Gastrocnemius medialis (tissue), 4 donors: Measurements from ENCODE around the gene ADAMTS15. TPM values are rescaled to one million over a fixed set of nuclear protein-coding genes. Genes with fewer than 3 reads are reported as not detected.

ENCODE experiments used
- ATAC-seq, 2 donors: fragments of 150-250 bp; one replicate each; pipeline ENCODE4 v1.9.1; 2016
- DNase-seq, 2 donors: peaks; one replicate each; pipeline ENCODE4 v3.0.0-alpha.2; 2019
- H3K27ac ChIP-seq, 4 donors: fragments of 200-600 bp; sonication (generic); 1 replicate in 1 of 4; 2 replicates in 3 of 4; pipeline ENCODE4 v1.5.1; 2016 to 2018; ENCODE audit warnings: mild to moderate bottlenecking in 2 of 4, moderate library complexity in 1 of 4
- H3K27me3 ChIP-seq, 3 donors: fragments of 200-600 bp; sonication (generic) in 2 of 3; 1 replicate in 1 of 3; 2 replicates in 2 of 3; pipeline versions ENCODE4 v1.5.1 to v1.6.0; 2016 to 2019; ENCODE audit warnings: mild to moderate bottlenecking in 1 of 3, moderate library complexity in 1 of 3
- H3K36me3 ChIP-seq, 2 donors: fragments of 200-600 bp; sonication (generic) in 1 of 2; one replicate each; pipeline ENCODE4 v1.5.1; 2017 to 2018
- H3K4me1 ChIP-seq, 2 donors: fragments of 200-600 bp; sonication (generic) in 1 of 2; one replicate each; pipeline ENCODE4 v1.5.1; 2016 to 2017; ENCODE audit warnings: mild to moderate bottlenecking in 2 of 2
- H3K4me3 ChIP-seq, 4 donors: fragments of 200-600 bp; sonication (generic) in 3 of 4; 1 replicate in 1 of 4; 2 replicates in 3 of 4; pipeline ENCODE4 v1.5.1; 2016 to 2019; ENCODE audit warnings: mild to moderate bottlenecking in 2 of 4
- H3K9me3 ChIP-seq, 3 donors: fragments of 200-600 bp; sonication (generic) in 2 of 3; 1 replicate in 1 of 3; 2 replicates in 2 of 3; pipeline ENCODE4 v1.5.1; 2016 to 2019
- POLR2A ChIP-seq, 2 donors: fragments of 450-650 bp; IDR thresholded peaks; one replicate each; pipeline ENCODE4 v1.6.1; 2017; ENCODE audit warnings: antibody characterized with exemption in 2 of 2, mild to moderate bottlenecking in 2 of 2, moderate library complexity in 2 of 2
- in situ Hi-C, 4 donors: fragments of 200-750 bp; cut with MboI; loops; one replicate each; pipeline versions ENCODE4 v1.15.0 to v1.8.0; 2017; ENCODE audit warnings: low sequenced_read_pairs in 4 of 4
- intact Hi-C: fragments of 100-400 bp; cut with DNase I; formaldehyde crosslinking; loops from one replicate; pipeline ENCODE4 v1.15.1; 2023; ENCODE audit warnings: low total_unique reads
- total RNA-seq, 4 donors: library from RNA; depleted of rRNA; stranded (reverse); fragments of >200 nt; gene quantifications; one replicate each; pipeline versions ENCODE4 v1.1.0 to v1.2.3, GENCODE V29; 2016
- TF ChIP-seq, protein P1 (sequence below), 5 experiments: fragments of 450-650 bp in 3 of 5; fragments of 200-600 bp in 2 of 5; sonication (generic) in 2 of 5; IDR thresholded peaks in 4 of 5; conservative IDR thresholded peaks in 1 of 5; 1 replicate in 4 of 5; 2 replicates in 1 of 5; pipeline ENCODE4 v1.5.1; 2016 to 2019; ENCODE audit warnings: antibody characterized with exemption in 5 of 5, mild to moderate bottlenecking in 3 of 5, moderate library complexity in 3 of 5

The ADAMTS15 gene
- total RNA-seq, 4 donors from 2014 or later: 1.2 to 3.4 (median 1.9) TPM

DNA sequence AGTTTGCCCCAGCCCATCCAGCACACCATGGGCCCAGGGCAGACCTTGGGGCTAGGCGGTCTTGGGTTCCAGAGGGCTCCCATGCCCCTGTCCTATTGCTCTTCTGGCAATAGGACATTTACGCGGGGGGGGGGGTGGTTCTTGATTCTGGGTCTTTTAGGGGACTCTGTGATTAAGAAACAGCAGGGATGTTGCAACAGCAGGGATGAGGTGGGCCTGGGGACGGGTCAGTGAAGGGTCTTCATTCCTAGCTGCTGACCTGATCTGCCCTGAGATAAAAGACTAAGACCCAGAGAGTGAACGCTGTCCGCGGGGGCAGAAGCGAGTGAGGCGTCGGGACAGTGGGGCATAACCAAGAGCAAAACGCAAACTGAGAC, 418 bp upstream of the ADAMTS15 start:
- H3K27me3 ChIP-seq: peaks cover 8 to 14% (median 8%) of the 10 kb centered on the region in 3 donors
- peaks cover 5 to 19% of the 10 kb centered on the region in 2 donors for H3K4me1 ChIP-seq
- H3K27ac ChIP-seq: peak overlapping the region in 3 of 4 donors; percentile 48 to 77 (median 65)
- ATAC-seq (peak in 1 of 2 donors; percentile 4), DNase-seq (no peak)
- TF ChIP-seq, protein P1, sequence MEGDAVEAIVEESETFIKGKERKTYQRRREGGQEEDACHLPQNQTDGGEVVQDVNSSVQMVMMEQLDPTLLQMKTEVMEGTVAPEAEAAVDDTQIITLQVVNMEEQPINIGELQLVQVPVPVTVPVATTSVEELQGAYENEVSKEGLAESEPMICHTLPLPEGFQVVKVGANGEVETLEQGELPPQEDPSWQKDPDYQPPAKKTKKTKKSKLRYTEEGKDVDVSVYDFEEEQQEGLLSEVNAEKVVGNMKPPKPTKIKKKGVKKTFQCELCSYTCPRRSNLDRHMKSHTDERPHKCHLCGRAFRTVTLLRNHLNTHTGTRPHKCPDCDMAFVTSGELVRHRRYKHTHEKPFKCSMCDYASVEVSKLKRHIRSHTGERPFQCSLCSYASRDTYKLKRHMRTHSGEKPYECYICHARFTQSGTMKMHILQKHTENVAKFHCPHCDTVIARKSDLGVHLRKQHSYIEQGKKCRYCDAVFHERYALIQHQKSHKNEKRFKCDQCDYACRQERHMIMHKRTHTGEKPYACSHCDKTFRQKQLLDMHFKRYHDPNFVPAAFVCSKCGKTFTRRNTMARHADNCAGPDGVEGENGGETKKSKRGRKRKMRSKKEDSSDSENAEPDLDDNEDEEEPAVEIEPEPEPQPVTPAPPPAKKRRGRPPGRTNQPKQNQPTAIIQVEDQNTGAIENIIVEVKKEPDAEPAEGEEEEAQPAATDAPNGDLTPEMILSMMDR (IDR thresholded peaks at IDR 0.05 in 4 of 5, conservative IDR thresholded peaks at IDR 0.05 in 1 of 5): no peak
- no peak for TF ChIP-seq POLR2A (IDR thresholded peaks at IDR 0.05)
- no peaks in the 10 kb centered on the region for H3K9me3 ChIP-seq
- in situ Hi-C loops: loop anchor here in 2 of 4 donors (10.0 to 25.0 kb wide), 2 partner anchors 214 to 227 kb away; no protein-coding TSS in a partner anchor
- intact Hi-C loops: no loop called here
- H3K36me3 ChIP-seq: no peaks in the 10 kb centered on the region
- peak overlapping the region; percentile 56 to 70 (median 66) for H3K4me3 ChIP-seq

DNA sequence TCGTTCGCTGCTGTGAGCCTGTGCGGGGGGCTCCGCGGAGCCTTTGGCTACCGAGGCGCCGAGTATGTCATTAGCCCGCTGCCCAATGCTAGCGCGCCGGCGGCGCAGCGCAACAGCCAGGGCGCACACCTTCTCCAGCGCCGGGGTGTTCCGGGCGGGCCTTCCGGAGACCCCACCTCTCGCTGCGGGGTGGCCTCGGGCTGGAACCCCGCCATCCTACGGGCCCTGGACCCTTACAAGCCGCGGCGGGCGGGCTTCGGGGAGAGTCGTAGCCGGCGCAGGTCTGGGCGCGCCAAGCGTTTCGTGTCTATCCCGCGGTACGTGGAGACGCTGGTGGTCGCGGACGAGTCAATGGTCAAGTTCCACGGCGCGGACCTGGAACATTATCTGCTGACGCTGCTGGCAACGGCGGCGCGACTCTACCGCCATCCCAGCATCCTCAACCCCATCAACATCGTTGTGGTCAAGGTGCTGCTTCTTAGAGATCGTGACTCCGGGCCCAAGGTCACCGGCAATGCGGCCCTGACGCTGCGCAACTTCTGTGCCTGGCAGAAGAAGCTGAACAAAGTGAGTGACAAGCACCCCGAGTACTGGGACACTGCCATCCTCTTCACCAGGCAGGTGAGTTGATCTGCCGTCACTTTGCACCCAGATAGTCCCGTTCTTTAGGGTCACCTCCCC, 1.0 kb downstream of the ADAMTS15 start:
- DNase-seq: no peak
- Histone ChIP-seq H3K9me3 (no peaks in the 10 kb centered on the region), H3K36me3 (no peaks in the 10 kb centered on the region), H3K4me3 (peak overlapping the region; percentile 56 to 70 (median 66)), H3K27ac (peak overlapping the region; percentile 65 to 77 (median 69)), H3K4me1 (peaks cover 5 to 19% of the 10 kb centered on the region in 2 donors), H3K27me3 (peaks cover 8 to 14% (median 8%) of the 10 kb centered on the region in 3 donors)
- TF ChIP-seq, protein P1 (IDR thresholded peaks at IDR 0.05 in 4 of 5, conservative IDR thresholded peaks at IDR 0.05 in 1 of 5): no peak
- no peak for TF ChIP-seq POLR2A (IDR thresholded peaks at IDR 0.05)
- intact Hi-C loops (no loop called here), in situ Hi-C loops (loop anchor here in 2 of 4 donors (10.0 to 25.0 kb wide), 2 partner anchors 213 to 225 kb away; no protein-coding TSS in a partner anchor)
- no peak for ATAC-seq

DNA sequence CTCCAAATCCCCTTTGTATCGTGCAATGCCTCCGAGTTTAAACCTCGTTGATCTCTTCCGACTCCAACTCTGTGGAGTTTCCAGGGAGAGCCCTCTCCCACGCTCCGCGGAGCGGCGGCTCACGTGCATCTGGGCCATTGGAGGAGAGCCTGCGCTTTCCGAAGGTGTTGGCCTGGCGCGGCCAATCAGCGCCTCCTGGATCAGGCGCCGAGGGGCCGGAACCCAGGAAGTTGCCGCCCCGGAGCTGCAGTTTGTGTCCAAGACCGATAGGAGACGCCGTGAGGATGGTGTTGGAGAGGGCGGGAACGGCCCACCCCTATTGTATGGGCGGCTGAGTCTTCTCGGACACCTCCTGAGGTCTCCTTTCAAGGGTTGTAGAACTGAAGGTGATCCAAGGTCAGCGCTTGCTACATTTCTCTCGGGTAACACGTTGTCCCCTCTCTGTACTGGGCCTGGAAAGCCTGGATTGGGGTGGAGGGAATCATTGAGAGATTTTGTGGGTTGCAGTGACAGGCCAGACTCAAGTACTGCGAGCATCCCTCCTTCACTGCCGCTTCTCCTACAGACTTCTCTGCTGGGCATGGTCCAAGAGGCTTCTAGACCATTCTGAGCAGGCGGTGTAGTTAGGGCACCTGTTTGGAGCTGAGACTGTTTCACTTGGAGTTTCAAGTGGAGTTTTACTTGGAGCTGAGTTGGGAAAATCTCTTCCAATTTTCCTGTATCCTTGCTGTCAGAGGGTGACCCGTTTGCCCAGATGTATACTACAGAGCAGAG, 1.7 kb downstream of the ADAMTS15 start:
- in situ Hi-C loops (loop anchor here in 2 of 4 donors (10.0 to 25.0 kb wide), 2 partner anchors 212 to 225 kb away; no protein-coding TSS in a partner anchor), intact Hi-C loops (loop anchor here (2.0 kb wide), 1 partner anchor 73 kb away; no protein-coding TSS in a partner anchor)
- Histone ChIP-seq H3K27me3 (peaks cover 8 to 14% (median 8%) of the 10 kb centered on the region in 3 donors), H3K27ac (peak overlapping the region; percentile 65 to 77 (median 69)), H3K4me1 (peaks cover 5 to 19% of the 10 kb centered on the region in 2 donors), H3K36me3 (no peaks in the 10 kb centered on the region), H3K9me3 (no peaks in the 10 kb centered on the region), H3K4me3 (peak overlapping the region; percentile 56 to 70 (median 66))
- peak; percentile 50 to 54 for ATAC-seq
- DNase-seq: peak; percentile 73 to 78
- TF ChIP-seq, protein P1 (IDR thresholded peaks at IDR 0.05 in 4 of 5, conservative IDR thresholded peaks at IDR 0.05 in 1 of 5): peak; percentile 26 to 65 (median 52)
- TF ChIP-seq POLR2A (IDR thresholded peaks at IDR 0.05): peak; percentile 24 to 54

DNA sequence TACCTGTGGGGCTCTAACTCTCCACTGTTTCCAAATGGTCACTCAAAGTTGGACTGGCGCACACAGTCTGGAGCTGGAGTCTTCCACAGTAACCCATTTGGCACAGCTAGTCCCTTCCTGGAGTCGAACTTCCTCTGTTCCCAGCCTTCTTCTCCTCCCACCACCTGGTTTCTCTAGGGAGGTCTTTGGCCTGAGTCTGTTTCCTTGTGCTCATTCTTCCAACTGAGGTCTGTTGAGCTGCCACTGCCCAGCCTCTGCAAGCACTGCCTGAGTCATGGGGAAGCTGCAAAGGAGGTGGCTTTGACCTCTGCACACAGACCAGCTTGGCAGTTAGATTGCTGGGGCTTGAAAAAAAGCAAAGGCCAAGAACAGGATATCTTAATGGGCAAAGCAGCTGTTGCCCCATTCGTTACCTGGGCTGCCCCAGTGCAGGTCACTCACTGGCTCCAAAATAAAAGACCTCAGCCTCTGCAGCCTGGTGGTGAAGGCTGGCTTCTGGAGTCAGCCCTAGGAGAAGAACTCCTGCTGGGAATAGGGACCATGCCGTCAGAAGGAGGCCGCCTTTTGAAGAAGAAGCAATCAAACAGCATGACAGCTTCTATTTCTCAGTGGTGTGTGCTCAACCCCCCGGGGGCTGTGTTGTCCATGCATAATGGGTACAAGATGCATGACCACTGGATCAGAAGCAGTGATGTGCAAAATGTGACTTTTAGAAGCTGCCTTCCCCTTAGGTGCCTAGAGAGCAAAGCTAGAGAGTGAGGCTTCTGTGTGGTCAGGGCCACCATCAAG, 3.0 kb downstream of the ADAMTS15 start:
- H3K4me3 ChIP-seq: peak overlapping the region in 2 of 4 donors; percentile 65 to 70
- peak overlapping the region; percentile 56 to 77 (median 69) for H3K27ac ChIP-seq
- H3K4me1 ChIP-seq: peaks cover 8 to 28% of the 10 kb centered on the region in 2 donors
- ATAC-seq: peak in 1 of 2 donors; percentile 39
- in situ Hi-C loops (no loop called here), intact Hi-C loops (loop anchor here (2.0 kb wide), 1 partner anchor 71 kb away; no protein-coding TSS in a partner anchor)
- H3K9me3 ChIP-seq: no peaks in the 10 kb centered on the region
- peak; percentile 30 to 70 for DNase-seq
- no peaks in the 10 kb centered on the region for H3K36me3 ChIP-seq
- H3K27me3 ChIP-seq: peaks cover 8 to 14% (median 12%) of the 10 kb centered on the region in 3 donors
- TF ChIP-seq, protein P1 (IDR thresholded peaks at IDR 0.05 in 4 of 5, conservative IDR thresholded peaks at IDR 0.05 in 1 of 5): no peak
- no peak for TF ChIP-seq POLR2A (IDR thresholded peaks at IDR 0.05)
